ENCODE data around the gene AFDN. TPM values are rescaled to one million over a fixed set of nuclear protein-coding genes. Genes with fewer than 3 reads are reported as not detected.

The AFDN gene
- total and polyA plus RNA-seq, 2 of the 8 experiments (the other 6 are each of a cell fraction or from before 2014, with no cell fraction given) = 53.4 to 192 TPM

GRCh38 chr6:167948716-167949115 lies 122.0 kb downstream of the AFDN start:
- no peak overlapping the region for H3K4me3 ChIP-seq (ENCODE audit: extremely low read depth in 1 of 4, insufficient read depth in 2 of 4, low read depth in 3 of 4, low read length in 4 of 4)
- H3K14ac ChIP-seq (ENCODE audit: insufficient read length) = no peak overlapping the region
- H2BK5ac ChIP-seq (ENCODE audit: low read depth, low read length) = no peak overlapping the region
- ChIA-PET CTCF (ENCODE audit: partially characterized antibody) (interaction anchor here (0.9 to 3.1 kb wide), 3 partner anchors 10 to 99 kb away, joined by 3 to 12 read pairs (median 3); no protein-coding TSS in a partner anchor), POLR2A (ENCODE audit: partially characterized antibody) (no interaction called here)
- H3K4me1 ChIP-seq (replicated peaks in 1 of 4; ENCODE audit: control insufficient read depth in 3 of 4, insufficient read depth in 4 of 4, low read length in 3 of 4) = no peaks in the 10 kb centered on the region
- no peak overlapping the region for H2BK15ac ChIP-seq (ENCODE audit: low read length)
- no peak overlapping the region for H3K9ac ChIP-seq (replicated peaks in 1 of 4; ENCODE audit: extremely low read depth in 1 of 4, low read depth in 3 of 4, low read length in 3 of 4)
- no peak overlapping the region for H4K5ac ChIP-seq (ENCODE audit: insufficient read length, low read depth, low read length)
- H3K27ac ChIP-seq (ENCODE audit: low read depth, low read length) = no peak overlapping the region
- no peak overlapping the region for H4K91ac ChIP-seq (replicated peaks; ENCODE audit: insufficient read length, low read length)
- no peak overlapping the region for H2BK120ac ChIP-seq (replicated peaks; ENCODE audit: low read depth, low read length)
- no peaks in the 10 kb centered on the region for H3K27me3 ChIP-seq (replicated peaks in 1 of 4; ENCODE audit: control insufficient read depth in 3 of 4, extremely low read depth in 1 of 4, insufficient read depth in 3 of 4, low read length in 3 of 4)
- H2BK12ac ChIP-seq (ENCODE audit: low read depth, low read length) = no peak overlapping the region
- no peaks in the 10 kb centered on the region for H3K79me2 ChIP-seq (ENCODE audit: control insufficient read depth in 1 of 2, insufficient read depth in 2 of 2, low read length in 2 of 2)
- H3K79me1 ChIP-seq (ENCODE audit: low read depth, low read length) = no peaks in the 10 kb centered on the region
- no peak overlapping the region for H2AK5ac ChIP-seq (ENCODE audit: low read depth, low read length)
- no peak overlapping the region for H3K4ac ChIP-seq (replicated peaks; ENCODE audit: insufficient read length, low read depth, low read length)
- no peak overlapping the region for H2AFZ ChIP-seq (ENCODE audit: low read length)
- FAIRE-seq = no peak
- TF ChIP-seq SP4 (IDR thresholded peaks at IDR 0.05; ENCODE audit: low read length) (no peak), ATF2 (IDR thresholded peaks at IDR 0.05; ENCODE audit: low read length) (no peak), TAF7 (optimal IDR thresholded peaks at IDR 0.05; ENCODE audit: borderline replicate concordance, low read depth, low read length) (no peak), SRF (IDR thresholded peaks at IDR 0.05; ENCODE audit: low read depth, low read length) (no peak), CTCF (IDR thresholded peaks at IDR 0.05; ENCODE audit: control extremely low read depth in 1 of 3, insufficient read depth in 1 of 3, low read depth in 1 of 3, low read length in 3 of 3) (no peak), CHD1 (IDR thresholded peaks at IDR 0.05; ENCODE audit: low read depth, low read length) (no peak)
- no peak overlapping the region for H3K56ac ChIP-seq (replicated peaks; ENCODE audit: insufficient read length, low read depth, low read length)
- H4K8ac ChIP-seq (ENCODE audit: extremely low read depth, insufficient read depth, low read length) = no peak overlapping the region
- 83% methylated on average over 4 of the region's 4 CpGs; no CpG with 5 or more reads in 1 of the 2 experiments for WGBS, 2 experiments (ENCODE audit: extremely low coverage in 1 of 2, insufficient coverage in 1 of 2, insufficient read length in 1 of 2, insufficient replicate concordance in 2 of 2, low coverage in 1 of 2, low lambda C conversion rate in 2 of 2, missing lambda C conversion rate in 1 of 2)
- H3K18ac ChIP-seq (ENCODE audit: extremely low read depth, low read length) = no peak overlapping the region
- H3K23ac ChIP-seq (ENCODE audit: insufficient read length) = no peak overlapping the region
- peaks cover 0 to 6% of the 10 kb centered on the region in 2 experiments for H4K20me1 ChIP-seq (replicated peaks in 1 of 2; ENCODE audit: control insufficient read depth in 1 of 2, insufficient read depth in 2 of 2, low read length in 2 of 2)
- no peak overlapping the region for H2BK20ac ChIP-seq (ENCODE audit: low read length)
- peaks cover 39 to 93% (median 71%) of the 10 kb centered on the region in 4 experiments for H3K36me3 ChIP-seq (ENCODE audit: control insufficient read depth in 2 of 4, insufficient read depth in 4 of 4, low read length in 3 of 4)
- no peaks in the 10 kb centered on the region for H3K9me3 ChIP-seq (ENCODE audit: insufficient read depth in 2 of 2, low read depth in 1 of 2, low read length in 1 of 2)
- H3K4me2 ChIP-seq (ENCODE audit: insufficient read depth in 1 of 2, low read depth in 2 of 2, low read length in 2 of 2) = no peak overlapping the region
- H3K23me2 ChIP-seq (ENCODE audit: low read depth, low read length) = no peaks in the 10 kb centered on the region
- DNase-seq (ENCODE audit: low read depth in 1 of 2, low spot score in 2 of 2) = no peak

All from H1 (cell line).